HG03025 (cell line): Measurements from ENCODE around the gene PHKA1.
"Not testable (repeated sequence)": the region's sequence is repeated elsewhere in the genome, so short reads cannot be mapped to it uniquely, and the experiment has no call there.

ENCODE experiments used
- ATAC-seq: cut with Tn5 transposase; IDR thresholded peaks from one replicate; pipeline ENCODE4 v1.9.1; 2021; ENCODE audit warnings: mild to moderate bottlenecking, moderate library complexity; ENCODE audit not compliant: unreplicated experiment, low FRiP score

The PHKA1 gene

DNA sequence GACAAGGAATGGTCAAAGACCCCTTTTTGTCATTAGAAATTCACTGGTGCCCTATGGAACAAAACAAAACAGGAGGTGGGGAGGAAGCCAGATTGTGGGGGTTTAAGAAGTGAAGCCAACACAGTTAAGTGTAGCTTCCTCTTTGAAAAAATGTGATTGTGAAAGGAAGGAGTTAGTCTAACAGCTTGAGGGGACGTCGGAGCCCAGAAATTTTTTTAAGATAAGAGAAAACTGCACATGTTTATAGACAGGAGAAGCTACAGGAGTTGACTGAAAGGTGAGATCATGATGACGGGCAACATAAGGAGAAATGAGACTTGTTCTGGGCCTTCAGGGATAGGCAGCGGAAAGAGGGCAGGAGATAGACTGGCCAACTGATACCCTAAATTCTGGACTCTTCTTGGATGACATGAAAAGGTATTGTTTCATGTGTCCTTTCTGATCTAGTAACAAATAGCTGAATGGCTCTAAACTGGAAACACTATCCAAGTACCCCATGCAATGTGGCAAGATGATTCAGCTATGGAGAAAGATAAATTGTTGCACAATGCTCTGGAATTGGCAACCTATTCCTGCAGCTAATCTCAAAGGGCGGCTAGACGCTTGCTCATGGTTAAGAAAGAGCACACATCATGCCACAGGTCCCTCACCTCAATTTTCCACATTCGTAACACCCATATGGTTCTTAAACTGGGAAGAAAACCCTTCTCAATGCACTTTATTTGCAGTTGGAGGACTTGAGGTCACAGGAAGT lies 137.8 kb downstream of the PHKA1 start:
- no peak for ATAC-seq

- peak; percentile 29 for ATAC-seq
These were observed 141.0 kb downstream of the PHKA1 start for GRCh38 chrX:72573158-72573511.

GRCh38 chrX:72572248-72573157 lies 141.6 kb downstream of the PHKA1 start, which contains the start of gene HDAC8:
Gene HDAC8 (minus strand): TSS chrX:72572843. CDS start chrX:72572761, 82 bp downstream.
- peak; percentile 91 for ATAC-seq

- no peak for ATAC-seq
These were observed 144.3 kb downstream of the PHKA1 start for GRCh38 chrX:72569786-72570185.

GRCh38 chrX:72568406-72569092 lies 145.6 kb downstream of the PHKA1 start:
- ATAC-seq, result no peak

DNA sequence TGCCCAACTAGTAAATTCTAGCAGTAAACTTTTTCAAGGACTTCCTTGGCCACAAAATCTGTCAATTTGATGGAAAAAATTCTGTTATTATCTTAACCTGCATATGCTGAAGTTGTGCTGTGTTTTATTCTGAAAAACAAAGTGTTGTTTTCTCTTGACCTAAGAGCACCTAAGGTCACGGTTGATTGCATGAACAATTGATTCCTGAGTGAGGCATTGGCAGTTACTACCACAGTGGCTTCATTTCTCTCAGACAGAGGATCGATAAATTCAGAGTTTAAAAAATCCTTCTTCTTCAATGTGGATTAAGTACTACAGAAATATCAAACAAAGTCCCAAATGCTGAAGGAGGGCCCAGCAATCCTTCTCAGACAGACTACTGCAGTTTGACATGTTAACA lies 147.7 kb downstream of the PHKA1 start:
- no peak for ATAC-seq

GRCh38 chrX:72559655-72560054 lies 154.5 kb downstream of the PHKA1 start:
- ATAC-seq, result not testable (repeated sequence)

GRCh38 chrX:72554448-72555140 lies 159.5 kb downstream of the PHKA1 start:
- no peak for ATAC-seq

DNA sequence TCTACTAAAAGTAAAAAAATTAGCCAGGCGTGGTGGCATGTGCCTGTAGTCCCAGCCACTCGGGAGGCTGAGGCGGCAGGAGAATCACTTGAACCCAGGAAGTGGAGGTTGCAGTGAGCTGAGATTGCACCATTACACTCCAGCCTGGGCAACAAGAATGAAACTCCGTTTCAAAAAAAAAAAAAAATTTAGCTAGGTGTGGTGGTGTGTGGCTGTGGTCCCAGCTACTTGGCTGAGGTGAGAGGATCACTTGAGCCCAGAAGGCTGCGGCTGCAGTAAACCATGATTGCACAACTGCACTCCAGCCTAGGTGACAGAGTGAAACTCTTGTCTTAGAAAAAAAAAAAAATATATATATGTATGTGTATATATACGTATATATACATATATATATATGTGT lies 161.7 kb downstream of the PHKA1 start:
- ATAC-seq, result not testable (repeated sequence)

GRCh38 chrX:72545990-72546389 lies 168.1 kb downstream of the PHKA1 start:
- no peak for ATAC-seq

DNA sequence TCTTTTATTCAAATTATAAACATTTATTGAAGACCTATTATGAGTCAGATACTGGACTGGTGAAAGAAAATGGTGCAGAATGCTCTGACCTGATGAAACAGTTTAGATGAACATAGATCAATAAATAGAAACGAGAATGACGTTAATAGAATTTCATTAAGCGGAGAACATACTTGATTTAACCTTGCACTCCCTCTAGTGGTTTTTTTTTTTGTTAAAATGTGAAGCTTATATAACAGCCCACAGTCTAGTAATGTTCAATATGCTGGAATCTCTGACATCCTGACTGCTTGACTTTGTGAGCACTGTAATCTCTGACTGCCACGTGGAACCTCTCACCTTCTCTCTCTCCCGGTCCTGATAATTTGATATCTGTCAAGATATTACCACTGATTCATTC lies 173.8 kb downstream of the PHKA1 start:
- ATAC-seq, result no peak

DNA sequence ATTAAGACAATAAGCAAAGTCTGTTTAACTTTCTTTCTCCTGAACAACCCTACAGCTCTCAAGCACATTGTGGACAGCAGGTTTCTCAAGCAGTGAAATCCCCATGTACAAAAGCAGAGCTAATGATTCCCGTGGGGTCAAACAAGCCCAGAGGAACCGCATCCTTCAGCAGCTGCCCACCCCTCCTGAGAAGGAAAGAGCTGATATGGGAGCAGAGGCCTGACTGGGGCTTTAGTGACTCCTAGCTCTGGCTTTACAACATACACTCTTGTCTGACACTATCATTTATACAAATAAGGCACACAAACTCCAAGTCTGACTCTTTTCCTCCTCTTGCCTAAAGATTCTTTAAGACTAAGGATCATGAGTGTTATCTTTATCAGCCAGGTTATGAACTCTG lies 174.3 kb downstream of the PHKA1 start:
- ATAC-seq, result no peak

DNA sequence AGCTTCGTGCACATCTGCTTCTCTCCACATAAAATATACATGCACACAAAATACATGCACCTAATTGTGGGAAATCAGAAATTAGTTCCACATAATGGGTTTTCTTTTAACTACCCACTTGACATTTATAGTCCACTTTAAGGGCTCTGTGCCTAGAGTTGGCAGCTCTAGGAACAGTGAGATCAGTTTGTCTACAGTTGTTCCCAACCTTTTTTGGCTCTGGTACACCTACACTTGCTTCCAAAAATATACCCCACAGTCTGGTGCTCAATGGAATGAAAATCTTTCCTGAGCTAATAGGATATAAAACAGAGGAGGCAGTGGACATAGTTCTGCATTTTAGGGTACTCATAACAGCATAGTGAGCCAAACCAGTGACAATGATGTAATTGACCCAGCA lies 177.6 kb downstream of the PHKA1 start:
- no peak for ATAC-seq

DNA sequence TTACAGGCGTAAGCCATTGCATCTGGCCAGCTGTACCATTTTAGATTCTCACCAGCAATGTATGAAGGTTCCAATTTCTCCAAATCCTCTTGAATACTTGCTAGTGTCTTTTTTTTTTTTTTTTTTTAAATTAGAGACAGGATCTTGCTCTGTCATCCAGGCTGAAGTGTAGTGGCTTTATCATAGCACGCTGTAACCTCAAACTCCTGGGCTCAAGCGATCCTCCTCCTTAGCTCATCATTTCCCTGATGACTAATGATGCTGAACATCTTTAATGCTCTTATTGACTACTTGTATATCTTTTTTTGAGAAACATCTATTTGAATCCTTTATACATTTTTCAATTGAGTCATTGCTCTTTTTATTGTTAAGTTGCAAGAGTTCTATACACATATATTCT lies 181.7 kb downstream of the PHKA1 start:
- no peak for ATAC-seq
